CD4-positive, alpha-beta T cell treated with Interleukin-21 for 1 hour (primary cell): ENCODE measurements around the gene SLC25A28.

ENCODE experiments used
- DNase-seq: peaks from one replicate; pipeline ENCODE4 v3.0.0-alpha.2; 2020

Gene SLC25A28

DNA sequence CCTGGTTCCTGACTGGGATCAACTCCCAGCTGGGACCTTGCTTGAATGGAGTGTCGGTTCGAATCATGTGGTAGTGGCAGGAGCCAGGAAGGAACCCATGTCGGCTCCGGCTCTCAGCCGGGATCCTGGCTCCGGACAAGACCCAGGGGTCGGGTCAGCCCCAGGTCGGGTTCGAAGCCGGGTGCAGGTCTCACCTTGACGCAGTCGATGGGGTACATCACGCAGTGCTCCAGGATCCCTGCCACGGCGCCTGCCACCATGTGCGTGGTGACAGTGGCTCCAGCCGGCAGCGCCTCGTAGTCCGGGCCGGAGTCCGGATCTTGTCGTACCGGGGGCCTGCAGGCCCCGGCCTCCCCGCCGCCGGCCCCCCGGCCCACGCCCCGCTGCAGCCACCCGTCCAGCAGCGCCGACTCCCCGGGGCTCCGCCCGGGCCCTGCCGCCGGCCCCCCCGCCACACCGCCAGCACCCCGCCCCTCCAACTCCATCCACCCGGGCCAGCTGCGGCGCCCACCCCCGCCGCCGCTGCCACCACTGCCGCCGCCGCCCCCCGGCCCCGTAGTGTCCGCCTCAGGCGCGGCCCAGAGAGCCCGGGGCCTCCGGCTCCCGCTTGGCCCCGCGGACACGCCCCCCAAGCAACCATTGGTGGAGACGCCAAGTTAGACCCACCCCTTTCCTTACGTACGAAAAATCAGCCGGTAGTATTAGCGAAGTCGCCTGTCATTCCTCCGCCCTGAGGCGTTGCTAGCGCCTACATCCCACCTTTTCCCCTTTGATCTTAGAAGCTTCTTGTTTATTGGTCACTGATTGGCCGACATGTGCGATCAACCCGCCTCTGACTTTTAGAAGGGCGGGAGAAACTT is at the start of gene SLC25A28:
Gene SLC25A28 (minus strand): TSS at position 589 of the 860 bp plus-strand sequence. CDS start 104 bp downstream, at position 485.
- DNase-seq: peak; percentile 98

DNA sequence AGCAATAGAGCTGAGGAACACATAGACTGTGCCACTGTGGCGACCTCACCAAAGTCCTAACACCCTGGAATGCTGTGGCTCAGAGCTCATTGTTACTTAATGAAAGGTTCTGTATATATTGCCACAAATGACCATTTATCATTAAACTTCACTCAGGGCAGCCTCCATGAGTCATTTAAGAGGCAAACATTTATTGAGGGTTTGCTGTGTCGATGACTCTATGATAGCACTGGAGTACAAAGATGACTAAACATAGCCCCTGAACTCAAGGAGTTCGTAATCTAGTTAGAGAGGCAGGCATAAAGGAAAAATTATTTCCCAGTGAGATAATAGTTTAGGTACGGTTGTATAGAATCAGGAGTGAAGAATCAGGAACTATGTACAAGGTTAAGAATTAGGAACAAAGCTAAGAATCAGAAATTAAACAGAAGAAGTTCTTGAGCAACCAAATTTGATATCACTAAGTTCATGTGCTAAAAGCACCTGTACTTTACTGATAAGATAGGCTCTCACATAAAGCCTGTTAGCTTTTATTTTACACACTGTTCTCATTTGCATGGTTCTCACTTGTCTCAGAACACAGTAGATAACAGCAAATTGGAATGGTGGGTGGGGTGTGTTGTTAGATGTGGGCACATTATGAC is 47.0 kb upstream of the SLC25A28 start:
- DNase-seq: no peak

DNA sequence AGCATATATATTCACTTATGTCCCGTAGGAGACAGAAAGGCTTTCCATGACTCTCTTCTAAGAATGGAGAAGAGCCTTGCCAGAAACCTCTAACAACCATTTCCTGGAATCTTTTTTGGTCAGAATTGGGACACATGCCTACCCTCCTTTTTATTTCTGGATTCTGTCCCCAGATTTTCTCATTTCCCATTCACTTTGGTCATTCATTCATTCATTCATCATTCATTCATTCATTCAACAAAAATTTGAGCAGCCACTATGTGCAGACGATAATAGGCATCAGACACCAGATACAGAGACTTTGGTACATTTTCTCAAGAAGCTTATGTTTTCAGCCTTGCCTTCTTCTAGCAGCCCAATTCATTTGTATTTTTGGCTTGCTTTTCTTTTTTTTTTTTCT is 45.1 kb upstream of the SLC25A28 start:
- no peak for DNase-seq

GRCh38 chr10:99661377-99661763 is 41.1 kb upstream of the SLC25A28 start:
- no peak for DNase-seq

DNA sequence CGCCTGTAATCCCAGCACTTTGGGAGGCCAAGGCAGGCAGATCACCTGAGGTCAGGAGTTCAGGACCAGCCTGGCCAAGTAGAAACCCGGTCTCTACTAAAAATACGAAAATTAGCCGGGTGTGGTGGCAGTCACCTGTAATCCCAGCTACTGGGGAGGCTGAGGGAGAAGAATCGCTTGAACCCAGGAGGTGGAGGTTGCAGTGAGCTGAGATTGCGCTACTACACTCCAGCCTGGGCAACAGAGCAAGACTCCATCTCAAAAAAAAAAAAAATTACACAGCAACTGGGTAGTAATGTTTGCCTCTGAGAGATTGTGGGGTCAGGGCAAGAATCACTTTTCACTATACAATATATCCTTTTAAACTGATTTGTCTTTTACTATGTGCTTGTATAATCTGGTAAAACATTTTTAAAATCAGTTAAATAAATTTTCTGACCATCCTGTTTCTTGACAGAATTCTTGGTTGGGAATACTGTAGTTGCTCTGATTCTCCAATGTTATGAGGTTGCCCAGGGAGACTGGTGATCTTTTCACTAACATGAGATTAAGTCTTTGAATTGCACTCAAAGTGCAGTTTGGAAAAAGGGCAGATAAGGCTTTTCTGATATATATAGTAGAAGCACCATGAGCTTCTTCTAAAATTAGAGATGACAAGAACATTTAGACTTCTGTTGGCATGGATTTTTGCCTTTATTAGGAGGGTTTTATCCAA is 40.6 kb upstream of the SLC25A28 start:
- no peak for DNase-seq

GRCh38 chr10:99659868-99660366 is 39.7 kb upstream of the SLC25A28 start:
- no peak for DNase-seq

- peak; percentile 91 for DNase-seq
Observed at GRCh38 chr10:99659031-99659867, 39.0 kb upstream of the SLC25A28 start, which contains the start of gene ENTPD7. ENTPD7 (plus strand) TSS chr10:99659509; CDS start chr10:99659957, 448 bp downstream.

DNA sequence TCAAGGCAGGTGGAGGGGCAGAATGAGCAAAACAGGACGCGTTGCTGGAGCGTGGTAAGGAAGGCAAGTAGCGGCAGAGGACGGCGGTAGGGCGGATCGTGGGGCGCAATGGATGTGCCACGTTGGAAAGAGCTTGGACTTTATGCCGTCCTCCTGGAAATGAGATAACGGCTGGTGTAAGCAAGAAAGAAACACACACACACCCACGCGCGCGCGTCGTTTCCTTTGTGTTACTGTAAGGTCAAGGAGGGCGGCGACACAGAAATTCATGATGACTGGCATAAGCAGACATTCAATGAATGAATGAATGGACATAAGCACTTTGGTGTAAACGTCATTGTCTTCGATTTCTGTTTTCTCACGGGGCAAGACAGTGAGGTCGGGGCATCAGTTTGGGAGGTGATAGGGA is 38.4 kb upstream of the SLC25A28 start:
- peak; percentile 45 for DNase-seq

GRCh38 chr10:99656199-99657064 is 36.2 kb upstream of the SLC25A28 start:
- DNase-seq: no peak

DNA sequence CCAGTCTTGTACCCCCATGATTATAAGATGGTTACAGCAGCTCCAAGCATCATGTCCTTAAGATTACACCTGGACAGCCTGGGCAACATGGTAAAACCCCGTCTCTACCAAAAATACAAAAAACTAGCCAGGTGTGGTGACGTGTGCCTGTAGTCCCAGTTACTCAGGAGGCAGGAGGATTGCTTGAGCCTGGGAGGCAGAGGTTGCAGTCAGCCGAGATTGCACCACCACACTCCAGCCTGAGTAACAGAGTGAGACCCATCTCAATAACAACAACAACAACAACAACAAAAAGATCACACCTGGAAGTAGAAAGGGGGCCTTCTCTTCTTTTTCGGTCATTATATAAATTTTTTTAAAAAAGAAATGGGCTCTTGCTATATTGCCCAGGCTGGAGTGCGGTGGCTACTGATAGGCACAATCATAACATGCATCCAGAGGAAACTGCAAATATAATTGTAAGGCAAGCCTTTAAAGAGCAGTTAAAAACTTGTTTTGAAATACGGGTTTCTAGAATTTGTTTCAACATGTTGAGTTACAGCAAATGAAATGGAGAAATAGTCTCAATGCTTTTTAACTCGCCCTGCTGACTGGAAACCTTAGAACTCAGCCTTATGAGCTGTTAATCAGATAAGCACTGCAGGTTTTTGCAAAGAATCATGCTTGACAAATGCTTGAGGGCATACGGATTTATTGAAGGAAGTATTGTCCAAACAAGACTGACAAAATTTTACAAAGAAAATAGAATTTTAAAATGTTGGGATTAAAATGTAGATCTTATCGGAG is 34.3 kb upstream of the SLC25A28 start:
- no peak for DNase-seq

- DNase-seq: no peak
Observed at GRCh38 chr10:99652800-99653390, 32.7 kb upstream of the SLC25A28 start.

DNA sequence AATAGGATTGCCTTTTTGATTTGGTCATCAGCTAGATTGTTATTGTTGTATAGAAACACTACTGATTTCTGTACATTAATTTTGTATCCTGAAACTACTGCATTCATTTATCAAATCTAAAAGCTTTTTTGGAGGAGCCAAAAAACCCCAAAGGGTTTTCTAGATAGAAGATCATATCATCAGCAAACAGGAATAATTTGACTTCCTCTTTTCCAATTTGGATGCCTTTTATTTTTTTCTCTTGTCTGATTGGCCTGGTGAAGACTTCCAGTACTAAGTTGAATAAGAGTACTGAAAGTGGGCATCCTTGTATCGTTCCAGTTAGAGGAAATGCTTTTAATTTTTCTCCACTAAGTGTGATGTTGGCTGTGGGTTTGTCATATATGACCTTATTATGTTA is 28.5 kb upstream of the SLC25A28 start:
- DNase-seq: no peak

DNA sequence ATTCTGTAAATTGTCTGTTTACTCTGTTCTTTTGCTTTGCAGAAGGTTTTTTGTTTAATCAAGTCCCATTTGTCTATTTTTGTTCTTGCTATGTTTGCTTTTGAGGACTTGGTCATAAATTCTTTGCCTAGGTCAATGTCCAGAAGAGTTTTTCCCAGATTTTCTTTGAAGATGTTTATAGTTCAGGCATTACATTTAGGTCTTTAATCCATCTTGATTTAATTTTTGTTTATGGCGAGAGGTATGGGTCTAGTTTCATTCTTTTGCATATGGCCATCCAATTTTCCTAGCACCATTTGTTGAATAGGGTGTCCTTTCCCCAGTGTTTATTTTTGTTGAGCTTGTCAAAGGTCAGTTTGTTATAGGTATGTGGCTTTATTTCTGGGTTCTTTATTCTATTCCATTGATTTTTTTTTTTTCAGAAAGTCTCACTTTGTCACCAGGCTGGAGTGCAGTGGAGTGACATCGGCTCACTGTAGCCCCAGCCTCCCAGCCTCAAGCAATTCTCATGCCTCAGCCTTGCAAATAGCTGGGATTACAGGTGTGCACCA is 27.4 kb upstream of the SLC25A28 start:
- no peak for DNase-seq

- DNase-seq: no peak
Observed at GRCh38 chr10:99633832-99634231, 13.6 kb upstream of the SLC25A28 start.

DNA sequence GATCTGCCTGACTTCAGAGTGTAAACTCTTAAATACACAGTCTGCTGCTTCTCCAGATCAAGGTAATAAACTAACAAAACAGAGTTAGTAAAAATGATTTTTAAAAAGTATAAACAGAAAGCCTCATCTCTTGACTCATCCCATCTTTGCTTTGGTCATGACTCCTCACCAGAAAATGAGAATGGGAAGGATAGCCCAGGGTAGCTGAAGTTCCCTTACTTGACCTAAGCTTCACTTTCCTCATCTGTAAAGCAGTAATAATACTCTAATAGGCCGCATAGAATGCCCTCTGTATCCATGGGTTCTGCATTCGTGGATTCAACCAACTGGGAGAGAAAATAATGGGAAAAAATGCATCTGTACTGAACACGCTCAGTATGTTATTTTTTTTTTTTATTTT is 11.3 kb upstream of the SLC25A28 start:
- no peak for DNase-seq

DNA sequence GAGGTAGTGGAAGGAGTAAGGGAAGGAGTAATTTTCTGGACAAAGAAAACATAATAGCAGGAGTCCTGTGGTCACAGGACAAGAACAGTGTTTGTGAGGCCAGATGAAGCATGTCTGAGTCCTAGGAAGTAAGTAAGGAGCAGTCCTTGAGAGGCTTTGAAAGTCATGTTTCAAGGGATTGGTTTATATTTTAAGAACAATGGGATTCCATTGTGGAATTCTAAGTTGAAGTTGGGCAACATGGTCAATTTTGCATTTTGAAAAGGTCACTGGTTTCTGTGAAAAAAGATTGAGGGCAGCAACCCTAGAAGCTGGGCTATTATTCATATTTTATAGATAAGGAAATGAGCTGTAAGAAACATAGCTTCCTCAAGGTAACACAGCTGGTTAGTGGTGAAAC is 10.8 kb upstream of the SLC25A28 start:
- DNase-seq: no peak

- peak; percentile 20 for DNase-seq
Observed at GRCh38 chr10:99630433-99630832, 10.2 kb upstream of the SLC25A28 start.

DNA sequence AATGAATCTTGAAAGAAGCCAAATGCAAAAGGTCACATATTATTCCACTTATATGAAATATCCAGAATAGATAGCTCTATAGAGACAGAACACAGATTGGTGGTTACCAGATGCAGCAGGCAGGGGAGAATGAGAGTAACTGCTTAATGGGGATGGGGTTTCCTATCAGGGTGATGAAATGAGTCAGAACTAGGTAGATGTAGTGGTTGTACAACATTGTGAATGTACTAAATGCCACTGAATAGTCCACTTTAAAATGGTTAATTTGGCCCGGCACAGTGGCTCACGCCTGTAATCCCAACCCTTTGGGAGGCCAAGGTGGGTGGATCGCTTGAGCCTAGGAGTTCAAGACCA is 9.4 kb upstream of the SLC25A28 start:
- no peak for DNase-seq

GRCh38 chr10:99628923-99629624 is 8.8 kb upstream of the SLC25A28 start:
- DNase-seq: no peak
